H9 (cell line): ENCODE data around the gene MAPK8IP3. TPM values are rescaled to one million over a fixed set of nuclear protein-coding genes. Genes with fewer than 3 reads are reported as not detected.

ENCODE experiments used
- DNase-seq: peaks from one replicate; pipeline ENCODE4 v3.0.0-alpha.2; 2017
- H2AFZ ChIP-seq: one replicate; pipeline ENCODE4 v1.6.1; 2013; ENCODE audit warnings: mild to moderate bottlenecking, low read length, control low read depth, moderate library complexity
- H2AK5ac ChIP-seq: 2 replicates; pipeline ENCODE4 v1.6.1; 2013; ENCODE audit warnings: low read length, control low read depth, mixed read lengths; ENCODE audit not compliant: insufficient read length
- H2BK120ac ChIP-seq: one replicate; pipeline ENCODE4 v1.6.1; 2013; ENCODE audit warnings: low read depth, mild to moderate bottlenecking, low read length, control low read depth, inconsistent platforms; ENCODE audit not compliant: poor library complexity, severe bottlenecking
- H2BK12ac ChIP-seq: 2 replicates; pipeline ENCODE4 v1.6.1; 2013; ENCODE audit warnings: low read length, control low read depth, mixed read lengths, low read depth; ENCODE audit not compliant: insufficient read length
- H2BK15ac ChIP-seq: 2 replicates; pipeline ENCODE4 v1.6.1; 2013; ENCODE audit warnings: low read depth, low read length, control low read depth
- H2BK20ac ChIP-seq: one replicate; pipeline ENCODE4 v1.6.1; 2013; ENCODE audit warnings: low read depth, mild to moderate bottlenecking, low read length, control low read depth, inconsistent platforms; ENCODE audit not compliant: poor library complexity, severe bottlenecking
- H2BK5ac ChIP-seq: 2 replicates; pipeline ENCODE4 v1.6.1; 2013; ENCODE audit warnings: low read length, control low read depth, mixed read lengths; ENCODE audit not compliant: insufficient read length
- H3K14ac ChIP-seq: 2 replicates; pipeline ENCODE4 v1.6.1; 2013; ENCODE audit warnings: low read length, control low read depth; ENCODE audit not compliant: insufficient read depth
- H3K18ac ChIP-seq: 2 replicates; pipeline ENCODE4 v1.6.1; 2013; ENCODE audit warnings: low read depth, mild to moderate bottlenecking, mixed read lengths, low read length, control low read depth; ENCODE audit not compliant: insufficient read length
- H3K23ac ChIP-seq: 2 replicates; pipeline ENCODE4 v1.6.1; 2013; ENCODE audit warnings: low read length, control low read depth, mixed read lengths, low read depth; ENCODE audit not compliant: insufficient read length
- H3K23me2 ChIP-seq: 2 replicates; pipeline ENCODE4 v1.6.1; 2013; ENCODE audit warnings: low read depth, mild to moderate bottlenecking, mixed read lengths, low read length, control low read depth; ENCODE audit not compliant: insufficient read length, poor library complexity, severe bottlenecking
- H3K27ac ChIP-seq: 2 replicates; pipeline ENCODE4 v1.5.1; 2013; ENCODE audit warnings: low read length, control low read depth, mixed read lengths, low read depth; ENCODE audit not compliant: insufficient read length
- H3K27me3 ChIP-seq: 2 replicates; pipeline ENCODE4 v1.6.1; 2013; ENCODE audit warnings: low read length, control low read depth, inconsistent platforms; ENCODE audit not compliant: insufficient read depth
- H3K4ac ChIP-seq: 2 replicates; pipeline ENCODE4 v1.6.1; 2013; ENCODE audit warnings: low read depth, mild to moderate bottlenecking, control low read depth, inconsistent platforms, low read length, moderate library complexity
- H3K4me1 ChIP-seq: 2 replicates; pipeline ENCODE4 v1.6.1; 2013; ENCODE audit warnings: low read length, control low read depth, inconsistent platforms; ENCODE audit not compliant: insufficient read depth
- H3K4me2 ChIP-seq: 2 replicates; pipeline ENCODE4 v1.6.1; 2013; ENCODE audit warnings: low read length, control low read depth, mixed read lengths; ENCODE audit not compliant: insufficient read length, insufficient read depth
- H3K56ac ChIP-seq: 2 replicates; pipeline ENCODE4 v1.6.1; 2013; ENCODE audit warnings: low read depth, mild to moderate bottlenecking, mixed read lengths, low read length, control low read depth; ENCODE audit not compliant: insufficient read length
- H3K79me1 ChIP-seq: 2 replicates; pipeline ENCODE4 v1.6.1; 2013; ENCODE audit warnings: low read depth, mild to moderate bottlenecking, moderate library complexity, low read length, control low read depth, inconsistent platforms; ENCODE audit not compliant: insufficient read depth, poor library complexity, severe bottlenecking
- H3K79me2 ChIP-seq: 2 replicates; pipeline ENCODE4 v1.6.1; 2013; ENCODE audit warnings: low read length, control low read depth, inconsistent platforms; ENCODE audit not compliant: insufficient read depth
- H3K9ac ChIP-seq: 2 replicates; pipeline ENCODE4 v1.6.1; 2013; ENCODE audit warnings: low read length, control low read depth, mixed read lengths; ENCODE audit not compliant: insufficient read length; ENCODE audit errors: extremely low read depth
- H3K9me3 ChIP-seq: one replicate; pipeline ENCODE4 v1.6.1; 2013; ENCODE audit warnings: low read depth, low read length, inconsistent platforms; ENCODE audit not compliant: control insufficient read depth
- H3T11ph ChIP-seq: one replicate; pipeline ENCODE4 v1.6.1; 2013; ENCODE audit warnings: mild to moderate bottlenecking, low read length, control low read depth, inconsistent platforms
- H4K20me1 ChIP-seq: one replicate; pipeline ENCODE4 v1.6.1; 2013; ENCODE audit not compliant: control insufficient read depth, insufficient read length, insufficient read depth
- H4K5ac ChIP-seq: 2 replicates; pipeline ENCODE4 v1.6.1; 2013; ENCODE audit warnings: low read depth, mild to moderate bottlenecking, mixed read lengths, low read length, control low read depth; ENCODE audit not compliant: insufficient read length
- H4K8ac ChIP-seq: replicated peaks from 2 replicates; pipeline ENCODE4 v1.6.1; 2013; ENCODE audit warnings: low read length, control low read depth, mixed read lengths, low read depth; ENCODE audit not compliant: insufficient read length
- H4K91ac ChIP-seq: 2 replicates; pipeline ENCODE4 v1.6.1; 2013; ENCODE audit warnings: low read depth, mild to moderate bottlenecking, moderate library complexity, mixed read lengths, low read length, control low read depth; ENCODE audit not compliant: insufficient read length
- H3K27ac Mint-ChIP-seq, 3 experiments: 2 replicates in 2 of 3; 3 replicates in 1 of 3; pipeline ENCODE4 v1.8.0; 2020 to 2021; ENCODE audit warnings: mixed read lengths in 3 of 3, mild to moderate bottlenecking in 1 of 3, moderate library complexity in 1 of 3
- H3K27me3 Mint-ChIP-seq: 2 replicates; pipeline ENCODE4 v1.8.0; 2021; ENCODE audit warnings: low read depth, mild to moderate bottlenecking, moderate library complexity, mixed read lengths
- H3K36me3 Mint-ChIP-seq, 3 experiments: 2 replicates in 2 of 3; 3 replicates in 1 of 3; pipeline ENCODE4 v1.8.0; 2020 to 2021; ENCODE audit warnings: low read depth in 3 of 3, mixed read lengths in 3 of 3; ENCODE audit not compliant: insufficient read depth in 1 of 3
- H3K4me1 Mint-ChIP-seq, 2 experiments: 2 replicates each; pipeline ENCODE4 v1.8.0; 2020; ENCODE audit warnings: mixed read lengths in 2 of 2
- H3K4me3 Mint-ChIP-seq, 2 experiments: 2 replicates in 1 of 2; 3 replicates in 1 of 2; pipeline ENCODE4 v1.8.0; 2020 to 2021; ENCODE audit warnings: mild to moderate bottlenecking in 2 of 2, mixed read lengths in 2 of 2, moderate library complexity in 1 of 2
- H3K9me3 Mint-ChIP-seq, 2 experiments: 2 replicates in 1 of 2; 3 replicates in 1 of 2; pipeline ENCODE4 v1.8.0; 2020; ENCODE audit warnings: mild to moderate bottlenecking in 2 of 2, mixed read lengths in 2 of 2, moderate library complexity in 1 of 2
- WGBS: extraction: QIAGEN DNeasy Blood & Tissue Kit; methylation state at CpG from one replicate; pipeline ENCODE4 v1.1.7; 2013; ENCODE audit warnings: missing lambda C conversion rate, low lambda C conversion rate, mixed read lengths; ENCODE audit not compliant: insufficient read length; ENCODE audit errors: extremely low coverage; 5-methylcytosine and 5-hydroxymethylcytosine counted together
- total RNA-seq: library from RNA; stranded (reverse); gene quantifications from 2 replicates; pipeline ENCODE4 v1.2.1, GENCODE V29; 2021
- TF ChIP-seq, protein P1 (sequence below): fragments of 200-600 bp; sonication (generic); conservative IDR thresholded peaks from 3 replicates; pipeline ENCODE4 v1.8.0; 2021; ENCODE audit warnings: antibody characterized with exemption, mild to moderate bottlenecking

MAPK8IP3 gene
- total RNA-seq, 1 experiment from 2014 or later: 51.3 TPM

- no peak overlapping the region for H3K9ac ChIP-seq
- H3K56ac ChIP-seq: no peak overlapping the region
- no peak overlapping the region for H3K27ac ChIP-seq
- H3K4me3 Mint-ChIP-seq: peak overlapping the region; percentile 8 to 91; a peak in 2 of 5 replicates
- H3K27ac Mint-ChIP-seq: peak overlapping the region in 2 of 3 experiments; percentile 62 to 69; a peak in 1 of 7 replicates
- peaks cover 3% of the 10 kb centered on the region for H3K4me1 ChIP-seq
- no peak overlapping the region for H2BK15ac ChIP-seq
- peaks cover 0 to 3% (median 3%) of the 10 kb centered on the region in 3 experiments; a peak in 3 of 7 replicates for H3K36me3 Mint-ChIP-seq
- no CpG with 5 or more reads among the region's 18 CpGs for WGBS
- no peaks in the 10 kb centered on the region for H3K27me3 ChIP-seq
- no peaks in the 10 kb centered on the region for H3K9me3 ChIP-seq
- TF ChIP-seq, protein P1, sequence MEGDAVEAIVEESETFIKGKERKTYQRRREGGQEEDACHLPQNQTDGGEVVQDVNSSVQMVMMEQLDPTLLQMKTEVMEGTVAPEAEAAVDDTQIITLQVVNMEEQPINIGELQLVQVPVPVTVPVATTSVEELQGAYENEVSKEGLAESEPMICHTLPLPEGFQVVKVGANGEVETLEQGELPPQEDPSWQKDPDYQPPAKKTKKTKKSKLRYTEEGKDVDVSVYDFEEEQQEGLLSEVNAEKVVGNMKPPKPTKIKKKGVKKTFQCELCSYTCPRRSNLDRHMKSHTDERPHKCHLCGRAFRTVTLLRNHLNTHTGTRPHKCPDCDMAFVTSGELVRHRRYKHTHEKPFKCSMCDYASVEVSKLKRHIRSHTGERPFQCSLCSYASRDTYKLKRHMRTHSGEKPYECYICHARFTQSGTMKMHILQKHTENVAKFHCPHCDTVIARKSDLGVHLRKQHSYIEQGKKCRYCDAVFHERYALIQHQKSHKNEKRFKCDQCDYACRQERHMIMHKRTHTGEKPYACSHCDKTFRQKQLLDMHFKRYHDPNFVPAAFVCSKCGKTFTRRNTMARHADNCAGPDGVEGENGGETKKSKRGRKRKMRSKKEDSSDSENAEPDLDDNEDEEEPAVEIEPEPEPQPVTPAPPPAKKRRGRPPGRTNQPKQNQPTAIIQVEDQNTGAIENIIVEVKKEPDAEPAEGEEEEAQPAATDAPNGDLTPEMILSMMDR: no peak
- peaks cover 0 to 3% of the 10 kb centered on the region in 2 experiments; a peak in 1 of 5 replicates for H3K9me3 Mint-ChIP-seq
- H3K4me1 Mint-ChIP-seq: peaks cover 27 to 37% of the 10 kb centered on the region in 2 experiments
- no peak overlapping the region for H3K23ac ChIP-seq
- no peak overlapping the region for H2BK120ac ChIP-seq
- H3K79me2 ChIP-seq: peaks cover 1% of the 10 kb centered on the region; the same call in 1 of the 2 replicates
- no peak overlapping the region for H2AK5ac ChIP-seq
- peaks cover 6% of the 10 kb centered on the region; the same call in 1 of the 2 replicates for H3K27me3 Mint-ChIP-seq
- no peaks in the 10 kb centered on the region for H4K20me1 ChIP-seq
- no peak overlapping the region for H2BK5ac ChIP-seq
- H2BK12ac ChIP-seq: no peak overlapping the region
- no peak overlapping the region for H3K14ac ChIP-seq
- H3K79me1 ChIP-seq: peaks cover 12% of the 10 kb centered on the region
- peaks cover 7% of the 10 kb centered on the region for H3K23me2 ChIP-seq
- H4K8ac ChIP-seq: no peak overlapping the region
- H3K4me2 ChIP-seq: no peak overlapping the region
- H3K18ac ChIP-seq: no peak overlapping the region
- H2BK20ac ChIP-seq: no peak overlapping the region
- no peak overlapping the region for H4K91ac ChIP-seq
- H3T11ph ChIP-seq: no peak overlapping the region
- H2AFZ ChIP-seq: no peak overlapping the region
- no peak overlapping the region for H3K4ac ChIP-seq
- DNase-seq: no peak
- H4K5ac ChIP-seq: no peak overlapping the region
These were observed 2.2 kb downstream of the MAPK8IP3 start for GRCh38 chr16:1708083-1708767.
